Transverse colon (tissue), 4 donors: ENCODE results near the gene THBS2. TPM values are rescaled to one million over a fixed set of nuclear protein-coding genes. Genes with fewer than 3 reads are reported as not detected.
A peak's percentile ranks its signal among the peaks of the same experiment; 100 is the strongest.

Source experiments
- DNase-seq: peaks from one replicate; pipeline ENCODE4 v3.0.0-alpha.2; 2019
- H3K27ac ChIP-seq, 4 donors: fragments of 200-600 bp; sonication (generic); 2 replicates each; pipeline ENCODE4 v1.5.1; 2016 to 2018; ENCODE audit warnings: inconsistent platforms in 4 of 4
- H3K27me3 ChIP-seq: fragments of 200-600 bp; sonication (generic); 2 replicates; pipeline ENCODE4 v1.5.1; 2017; ENCODE audit warnings: inconsistent platforms
- H3K36me3 ChIP-seq, 4 donors: fragments of 200-600 bp; sonication (generic); 2 replicates each; pipeline ENCODE4 v1.5.1; 2017 to 2019; ENCODE audit warnings: inconsistent platforms in 4 of 4
- H3K4me1 ChIP-seq, 4 donors: fragments of 200-600 bp; sonication (generic); 2 replicates each; pipeline ENCODE4 v1.5.1; 2017 to 2020; ENCODE audit warnings: inconsistent platforms in 4 of 4
- H3K4me3 ChIP-seq, 4 donors: fragments of 200-600 bp; sonication (generic); 1 replicate in 1 of 4; 2 replicates in 3 of 4; pipeline versions ENCODE4 v1.5.1 to v1.6.1; 2017 to 2019; ENCODE audit warnings: inconsistent platforms in 4 of 4
- H3K9me3 ChIP-seq, 2 donors: fragments of 200-600 bp; sonication (generic); 2 replicates each; pipeline ENCODE4 v1.5.1; 2017 to 2019; ENCODE audit warnings: inconsistent platforms in 2 of 2
- EP300 ChIP-seq: sonication (generic); formaldehyde crosslinking; IDR thresholded peaks from one replicate; pipeline ENCODE4 v1.6.1; 2017; ENCODE audit warnings: antibody characterized with exemption, low read depth
- POLR2A ChIP-seq: fragments of 450-650 bp; IDR thresholded peaks from one replicate; pipeline ENCODE4 v1.6.1; 2016; ENCODE audit warnings: antibody characterized with exemption, mild to moderate bottlenecking, moderate library complexity
- POLR2AphosphoS5 ChIP-seq, 3 donors: sonication (generic); formaldehyde crosslinking; IDR thresholded peaks; one replicate each; pipeline ENCODE4 v1.6.1; 2016; ENCODE audit warnings: antibody characterized with exemption in 3 of 3
- WGBS, 2 donors: methylation state at CpG; one replicate each; pipeline ENCODE4 v1.1.5; 2018; ENCODE audit warnings: low coverage in 1 of 2; 5-methylcytosine and 5-hydroxymethylcytosine counted together
- in situ Hi-C, 4 donors: fragments of 200-750 bp; cut with MboI; loops; one replicate each; pipeline versions ENCODE4 v1.15.0 to v1.15.1; 2017; ENCODE audit warnings: low sequenced_read_pairs in 3 of 4, low pct_ligation_motif_present in 1 of 4, low pct_unique_long_range_greater_than_20kb in 1 of 4
- intact Hi-C: fragments of 100-400 bp; cut with DNase I; formaldehyde crosslinking; loops from one replicate; pipeline ENCODE4 v1.15.1; 2023; ENCODE audit warnings: low total_unique reads
- total RNA-seq, 4 donors: library from RNA; depleted of rRNA; stranded (reverse); fragments of >200 nt; gene quantifications; one replicate each; pipeline ENCODE4 v1.1.0, GENCODE V29; 2016
- TF ChIP-seq, protein P1 (sequence below), 5 experiments: fragments of 200-600 bp in 3 of 5; fragments of 450-650 bp in 2 of 5; sonication (generic) in 3 of 5; IDR thresholded peaks; 1 replicate in 2 of 5; 2 replicates in 3 of 5; pipeline ENCODE4 v1.5.1; 2016 to 2017; ENCODE audit warnings: antibody characterized with exemption in 5 of 5, inconsistent platforms in 3 of 5, mild to moderate bottlenecking in 2 of 5, moderate library complexity in 1 of 5

Gene THBS2
- total RNA-seq, 4 donors from 2014 or later: 11.5 to 25.5 (median 18.1) TPM

DNA sequence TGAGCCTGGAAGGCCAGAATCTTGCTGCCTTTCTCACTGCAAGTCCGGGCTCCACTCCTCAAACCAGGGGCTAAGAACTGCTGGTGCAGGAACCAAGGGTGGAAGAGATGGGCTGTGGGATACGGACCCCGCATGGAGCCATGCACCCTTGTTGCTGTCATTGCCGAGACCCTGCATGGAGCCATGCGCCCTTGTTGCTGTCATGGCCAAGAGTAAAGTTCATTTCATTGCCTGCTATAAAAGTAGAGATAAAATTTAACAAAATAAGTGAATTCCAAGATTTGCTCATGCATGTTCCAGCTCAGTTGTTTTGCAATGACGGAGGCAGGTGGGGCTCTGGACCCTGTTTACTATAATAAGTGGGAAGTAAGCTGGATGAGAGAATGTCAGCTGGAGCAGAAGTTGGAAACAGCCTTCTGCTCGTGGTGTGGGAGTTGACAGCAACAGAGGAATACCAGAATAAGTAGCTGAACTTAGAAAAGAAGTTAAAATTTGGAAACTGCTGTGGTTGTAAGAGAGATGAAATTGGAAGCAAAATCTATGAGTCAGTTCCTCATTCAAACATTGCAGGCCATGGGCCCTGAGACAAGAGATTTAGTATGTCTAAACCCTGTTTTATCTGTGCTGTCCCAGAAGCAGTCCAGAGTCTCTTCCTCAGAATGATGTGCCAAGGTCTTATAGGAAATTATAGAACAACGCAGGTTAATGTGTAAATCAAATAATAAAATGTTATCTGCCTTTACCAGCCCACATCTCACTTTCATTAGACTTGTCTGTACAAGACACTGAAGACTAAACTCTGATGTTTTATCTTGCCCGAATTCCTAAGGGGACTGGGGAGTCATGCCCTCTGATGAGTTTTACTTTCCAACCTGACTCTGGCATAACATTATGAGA is 15.8 kb upstream of the THBS2 start:
- no peak for TF ChIP-seq EP300
- TF ChIP-seq POLR2AphosphoS5 (IDR thresholded peaks at IDR 0.05): peak; percentile 5 to 50 (median 16)
- in situ Hi-C loops: no loop called here

DNA sequence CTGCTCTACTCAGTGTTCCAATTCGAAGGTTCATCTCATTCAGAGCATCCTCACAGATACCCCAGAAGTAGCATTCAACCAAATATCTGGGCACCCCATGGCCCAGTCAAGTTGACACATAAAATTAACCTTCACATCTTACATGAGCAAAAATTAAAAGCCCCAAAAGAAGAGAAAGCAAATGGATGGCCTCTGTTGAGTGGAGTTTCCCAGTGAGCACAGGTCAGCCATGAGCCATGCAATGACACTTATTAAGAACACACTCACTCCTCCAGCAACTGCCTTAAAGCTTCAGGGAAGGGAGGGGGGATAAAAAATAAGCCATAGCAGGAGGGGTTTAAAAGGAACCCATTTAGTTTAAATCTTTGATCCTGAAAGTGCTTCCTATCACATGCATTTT is 14.6 kb upstream of the THBS2 start:
- Histone ChIP-seq H3K27ac (no peak overlapping the region), H3K36me3 (no peaks in the 10 kb centered on the region), H3K4me1 (no peaks in the 10 kb centered on the region), H3K4me3 (no peak overlapping the region), H3K27me3 (no peaks in the 10 kb centered on the region), H3K9me3 (no peaks in the 10 kb centered on the region)
- in situ Hi-C loops (no loop called here), intact Hi-C loops (no loop called here)
- WGBS, 2 donors: 76% methylated on average over 1 of the region's 1 CpG; no CpG with 5 or more reads in 1 of the 2 donors
- TF ChIP-seq, protein P1, sequence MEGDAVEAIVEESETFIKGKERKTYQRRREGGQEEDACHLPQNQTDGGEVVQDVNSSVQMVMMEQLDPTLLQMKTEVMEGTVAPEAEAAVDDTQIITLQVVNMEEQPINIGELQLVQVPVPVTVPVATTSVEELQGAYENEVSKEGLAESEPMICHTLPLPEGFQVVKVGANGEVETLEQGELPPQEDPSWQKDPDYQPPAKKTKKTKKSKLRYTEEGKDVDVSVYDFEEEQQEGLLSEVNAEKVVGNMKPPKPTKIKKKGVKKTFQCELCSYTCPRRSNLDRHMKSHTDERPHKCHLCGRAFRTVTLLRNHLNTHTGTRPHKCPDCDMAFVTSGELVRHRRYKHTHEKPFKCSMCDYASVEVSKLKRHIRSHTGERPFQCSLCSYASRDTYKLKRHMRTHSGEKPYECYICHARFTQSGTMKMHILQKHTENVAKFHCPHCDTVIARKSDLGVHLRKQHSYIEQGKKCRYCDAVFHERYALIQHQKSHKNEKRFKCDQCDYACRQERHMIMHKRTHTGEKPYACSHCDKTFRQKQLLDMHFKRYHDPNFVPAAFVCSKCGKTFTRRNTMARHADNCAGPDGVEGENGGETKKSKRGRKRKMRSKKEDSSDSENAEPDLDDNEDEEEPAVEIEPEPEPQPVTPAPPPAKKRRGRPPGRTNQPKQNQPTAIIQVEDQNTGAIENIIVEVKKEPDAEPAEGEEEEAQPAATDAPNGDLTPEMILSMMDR (IDR thresholded peaks at IDR 0.05): no peak
- TF ChIP-seq POLR2AphosphoS5 (IDR thresholded peaks at IDR 0.05) (no peak), EP300 (no peak), POLR2A (no peak)
- no peak for DNase-seq

More for the DNA sequence above, 15.8 kb upstream of the THBS2 start:
- WGBS, 2 donors: 48 to 72% methylated on average over 3 to 9 of the region's 9 CpGs
- Histone ChIP-seq H3K4me3 (no peak overlapping the region), H3K9me3 (no peaks in the 10 kb centered on the region), H3K4me1 (no peaks in the 10 kb centered on the region), H3K36me3 (no peaks in the 10 kb centered on the region), H3K27ac (peak overlapping the region; percentile 25 to 60 (median 38)), H3K27me3 (no peaks in the 10 kb centered on the region)
- peak; percentile 23 for DNase-seq
- intact Hi-C loops: no loop called here

DNA sequence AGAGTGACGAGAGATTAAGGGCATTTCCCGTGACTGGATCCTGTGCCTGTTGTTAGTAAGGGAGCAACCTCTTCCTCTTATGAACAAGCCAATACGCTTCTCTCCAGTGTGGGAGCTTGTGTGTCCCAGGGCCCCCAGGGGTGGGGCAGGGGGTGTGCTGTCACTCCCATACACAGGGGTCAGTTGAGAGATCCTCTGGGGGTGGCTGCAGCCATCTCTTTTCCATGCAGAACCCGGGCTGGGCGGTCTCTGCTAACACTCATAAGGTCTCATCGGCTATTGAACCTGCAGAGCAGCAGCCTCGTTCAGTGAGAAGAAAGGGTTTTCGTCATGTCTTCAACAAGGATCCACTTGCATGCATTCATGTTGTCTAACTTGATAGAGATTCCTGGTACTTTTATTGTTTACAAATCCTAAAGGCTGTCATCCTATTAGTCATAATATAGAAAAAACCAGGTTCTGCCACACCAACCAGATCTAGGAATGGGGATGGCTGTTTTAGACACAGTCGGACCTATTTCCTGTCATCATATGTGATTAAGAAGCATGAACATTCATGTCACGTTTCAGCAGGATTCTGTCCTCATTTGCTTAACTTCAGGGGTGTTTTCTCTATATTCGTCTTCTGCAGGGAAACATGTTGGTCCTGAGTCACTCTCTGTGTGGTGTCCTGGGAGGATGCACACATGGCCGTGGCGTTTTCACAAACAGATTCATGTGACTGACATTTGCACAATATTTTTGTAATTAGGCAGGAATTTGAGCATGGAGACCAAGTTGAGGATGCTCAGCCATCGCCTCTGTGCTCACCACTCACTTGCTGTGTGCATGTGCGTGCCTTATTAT is 13.3 kb upstream of the THBS2 start:
- in situ Hi-C loops (no loop called here), intact Hi-C loops (no loop called here)
- Histone ChIP-seq H3K9me3 (no peaks in the 10 kb centered on the region), H3K4me3 (no peak overlapping the region), H3K27me3 (no peaks in the 10 kb centered on the region), H3K36me3 (no peaks in the 10 kb centered on the region), H3K27ac (no peak overlapping the region), H3K4me1 (no peaks in the 10 kb centered on the region)
- WGBS, 2 donors: 61 to 85% methylated on average over 5 to 15 of the region's 15 CpGs
- DNase-seq: no peak
- TF ChIP-seq EP300 (no peak), POLR2AphosphoS5 (IDR thresholded peaks at IDR 0.05) (no peak), POLR2A (no peak)
- TF ChIP-seq, protein P1 (IDR thresholded peaks at IDR 0.05): no peak

DNA sequence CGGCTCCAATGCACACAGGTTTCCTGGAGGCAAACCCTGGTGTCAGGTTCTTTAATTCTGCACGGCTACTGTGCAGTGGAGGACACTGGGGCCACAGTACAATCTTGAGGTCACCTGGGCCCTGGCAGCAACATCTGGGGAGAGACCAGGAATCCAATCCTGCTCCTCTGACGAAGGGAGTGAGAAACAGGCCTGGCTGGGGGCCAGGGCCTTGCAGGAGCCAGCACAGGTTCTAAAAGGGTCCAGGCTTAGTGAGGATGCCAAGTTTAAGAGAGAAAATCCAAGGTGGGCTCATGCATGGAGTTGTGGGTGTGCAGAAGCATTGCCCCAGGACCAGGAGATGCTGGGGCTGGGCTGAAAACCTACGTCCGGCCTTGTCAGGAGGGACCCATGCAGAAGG is 12.6 kb upstream of the THBS2 start:
- intact Hi-C loops: no loop called here
- no peak overlapping the region for H3K27ac ChIP-seq
- WGBS, 2 donors: 82% methylated on average over 5 of the region's 5 CpGs; no CpG with 5 or more reads in 1 of the 2 donors
- in situ Hi-C loops: no loop called here
- TF ChIP-seq, protein P1 (IDR thresholded peaks at IDR 0.05): no peak
- no peak for TF ChIP-seq POLR2AphosphoS5 (IDR thresholded peaks at IDR 0.05)
- H3K9me3 ChIP-seq: no peaks in the 10 kb centered on the region
- no peaks in the 10 kb centered on the region for H3K36me3 ChIP-seq
- H3K4me1 ChIP-seq: no peaks in the 10 kb centered on the region
- no peak for DNase-seq
- H3K27me3 ChIP-seq: no peaks in the 10 kb centered on the region
- no peak overlapping the region for H3K4me3 ChIP-seq
